ENCODE measurements around the gene CPT1A.

The CPT1A gene

GRCh38 chr11:68756171-68756766 is 85.4 kb downstream of the CPT1A start:
- DNase-seq (ENCODE audit: low read depth), result no peak

- no peak for DNase-seq (ENCODE audit: low read depth)
Measured at GRCh38 chr11:68753300-68753699, 88.4 kb downstream of the CPT1A start.

- peak; percentile 65 for DNase-seq (ENCODE audit: low read depth)
Measured at GRCh38 chr11:68751331-68751856, 90.3 kb downstream of the CPT1A start, which contains the start of gene TESMIN. Gene TESMIN, minus strand, starts transcription at chr11:68751520. Its CDS starts 860 bp downstream, at chr11:68750660.

- DNase-seq (ENCODE audit: low read depth), result no peak
Measured at GRCh38 chr11:68751004-68751325, 90.8 kb downstream of the CPT1A start.

- DNase-seq (ENCODE audit: low read depth), result no peak
Measured at GRCh38 chr11:68750195-68751003, 91.3 kb downstream of the CPT1A start.

- peak; percentile 6 for DNase-seq (ENCODE audit: low read depth)
Measured at GRCh38 chr11:68749229-68750123, 92.2 kb downstream of the CPT1A start.

- no peak for DNase-seq (ENCODE audit: low read depth)
Measured at GRCh38 chr11:68748061-68748460, 93.7 kb downstream of the CPT1A start.

- no peak for DNase-seq (ENCODE audit: low read depth)
Measured at GRCh38 chr11:68743539-68743938, 98.2 kb downstream of the CPT1A start.

- no peak for DNase-seq (ENCODE audit: low read depth)
Measured at GRCh38 chr11:68741463-68741862, 100.3 kb downstream of the CPT1A start.

GRCh38 chr11:68735646-68736045 is 106.1 kb downstream of the CPT1A start:
- no peak for DNase-seq (ENCODE audit: low read depth)

GRCh38 chr11:68735125-68735524 is 106.6 kb downstream of the CPT1A start:
- DNase-seq (ENCODE audit: low read depth), result no peak

- DNase-seq (ENCODE audit: low read depth), result no peak
Measured at GRCh38 chr11:68734111-68734510, 107.6 kb downstream of the CPT1A start.

- DNase-seq (ENCODE audit: low read depth), result no peak
Measured at GRCh38 chr11:68727783-68728182, 113.9 kb downstream of the CPT1A start.

- no peak for DNase-seq (ENCODE audit: low read depth)
Measured at GRCh38 chr11:68724293-68724692, 117.4 kb downstream of the CPT1A start.

GRCh38 chr11:68722143-68722542 is 119.6 kb downstream of the CPT1A start:
- DNase-seq (ENCODE audit: low read depth), result no peak

GRCh38 chr11:68721075-68721474 is 120.6 kb downstream of the CPT1A start:
- DNase-seq (ENCODE audit: low read depth), result no peak

GRCh38 chr11:68715456-68716122 is 126.1 kb downstream of the CPT1A start:
- DNase-seq (ENCODE audit: low read depth), result no peak

GRCh38 chr11:68714060-68714856 is 127.5 kb downstream of the CPT1A start:
- no peak for DNase-seq (ENCODE audit: low read depth)

GRCh38 chr11:68711114-68711513 is 130.6 kb downstream of the CPT1A start:
- DNase-seq (ENCODE audit: low read depth), result no peak

GRCh38 chr11:68710409-68710808 is 131.3 kb downstream of the CPT1A start:
- DNase-seq (ENCODE audit: low read depth), result no peak

GRCh38 chr11:68709062-68709461 is 132.7 kb downstream of the CPT1A start:
- no peak for DNase-seq (ENCODE audit: low read depth)

All from amniotic epithelial cell (primary cell).